ENCODE results near the gene RNF123. TPM values are rescaled to one million over a fixed set of nuclear protein-coding genes. Genes with fewer than 3 reads are reported as not detected.
A peak's percentile ranks its signal among the peaks of the same experiment; 100 is the strongest.

Gene RNF123
- total RNA-seq, 6 experiments from 2014 or later: 32.4 to 48.3 (median 39.9) TPM

DNA sequence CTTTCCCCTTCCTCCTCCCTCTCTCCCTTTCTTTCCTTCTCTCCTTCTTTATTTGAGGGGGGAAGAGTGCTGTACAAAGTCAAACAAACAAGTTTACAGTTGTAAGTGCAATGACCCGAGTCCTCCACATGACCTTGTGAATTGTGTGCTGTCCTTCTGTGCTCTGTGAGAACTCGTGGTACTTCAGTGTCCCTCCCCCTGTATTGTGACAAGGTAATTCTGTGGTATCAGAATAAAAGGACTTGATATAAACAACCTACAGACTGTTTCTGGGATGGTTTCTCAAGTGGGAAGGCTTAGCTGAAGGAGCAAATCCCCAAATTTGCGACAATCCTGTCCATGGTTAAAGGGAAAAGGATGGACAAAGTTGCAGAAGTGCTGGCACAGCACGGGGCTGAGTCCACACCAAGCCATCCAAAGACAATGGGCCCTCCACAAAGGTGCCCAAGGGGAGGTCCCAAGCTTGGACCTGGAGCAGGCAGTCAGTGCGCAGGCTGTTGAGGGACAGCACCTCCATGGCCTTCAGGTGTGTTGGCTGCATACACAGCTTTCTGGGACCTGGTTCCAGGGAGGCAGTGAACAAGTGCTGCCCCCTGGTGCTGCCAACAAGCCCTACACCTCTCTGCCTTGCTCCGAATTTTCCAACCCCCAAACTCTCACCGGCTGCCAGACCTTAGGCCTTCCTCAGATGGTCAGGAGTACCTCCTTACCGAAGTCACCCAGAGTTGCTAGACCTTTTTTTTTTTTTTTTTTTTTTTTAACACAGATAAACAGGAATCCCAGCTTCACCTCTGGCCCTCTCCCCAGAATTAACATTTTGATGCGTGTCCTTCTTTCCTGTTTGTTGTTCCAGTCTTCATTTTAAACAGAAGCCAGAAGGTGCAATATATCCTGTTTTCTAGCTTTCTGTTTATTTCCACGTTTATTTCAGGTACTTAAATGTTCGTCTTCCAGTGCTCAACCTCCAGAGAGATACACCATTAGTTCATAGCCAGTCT, 17.8 kb upstream of the RNF123 start:
- Histone ChIP-seq H3K4me1 (peaks cover 2 to 74% (median 29%) of the 10 kb centered on the region in 4 donors), H3K27ac (peak overlapping the region in 2 of 3 donors; percentile 87 to 92), H3K27me3 (no peaks in the 10 kb centered on the region), H3K4me3 (no peak overlapping the region), H3K36me3 (peaks cover 0 to 6% (median 2%) of the 10 kb centered on the region in 4 donors), H3K9me3 (no peaks in the 10 kb centered on the region)
- DNase-seq (peak; percentile 76 to 89 (median 86)), ATAC-seq (peak; percentile 46 to 60 (median 53))
- 17% methylated on average over 9 of the region's 11 CpGs for WGBS (ENCODE audit: insufficient coverage, low coverage, low lambda C conversion rate, missing lambda C conversion rate)
- TF ChIP-seq, protein P1, sequence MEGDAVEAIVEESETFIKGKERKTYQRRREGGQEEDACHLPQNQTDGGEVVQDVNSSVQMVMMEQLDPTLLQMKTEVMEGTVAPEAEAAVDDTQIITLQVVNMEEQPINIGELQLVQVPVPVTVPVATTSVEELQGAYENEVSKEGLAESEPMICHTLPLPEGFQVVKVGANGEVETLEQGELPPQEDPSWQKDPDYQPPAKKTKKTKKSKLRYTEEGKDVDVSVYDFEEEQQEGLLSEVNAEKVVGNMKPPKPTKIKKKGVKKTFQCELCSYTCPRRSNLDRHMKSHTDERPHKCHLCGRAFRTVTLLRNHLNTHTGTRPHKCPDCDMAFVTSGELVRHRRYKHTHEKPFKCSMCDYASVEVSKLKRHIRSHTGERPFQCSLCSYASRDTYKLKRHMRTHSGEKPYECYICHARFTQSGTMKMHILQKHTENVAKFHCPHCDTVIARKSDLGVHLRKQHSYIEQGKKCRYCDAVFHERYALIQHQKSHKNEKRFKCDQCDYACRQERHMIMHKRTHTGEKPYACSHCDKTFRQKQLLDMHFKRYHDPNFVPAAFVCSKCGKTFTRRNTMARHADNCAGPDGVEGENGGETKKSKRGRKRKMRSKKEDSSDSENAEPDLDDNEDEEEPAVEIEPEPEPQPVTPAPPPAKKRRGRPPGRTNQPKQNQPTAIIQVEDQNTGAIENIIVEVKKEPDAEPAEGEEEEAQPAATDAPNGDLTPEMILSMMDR (IDR thresholded peaks at IDR 0.05): peak; percentile 86 to 90 (median 86)
- TF ChIP-seq POLR2A (IDR thresholded peaks at IDR 0.05): no peak
- intact Hi-C loops (cut with DNase I): loop anchor here in 1 of 2 donors (5.0 kb wide), 1 partner anchor 129 kb away; no protein-coding TSS in a partner anchor

DNA sequence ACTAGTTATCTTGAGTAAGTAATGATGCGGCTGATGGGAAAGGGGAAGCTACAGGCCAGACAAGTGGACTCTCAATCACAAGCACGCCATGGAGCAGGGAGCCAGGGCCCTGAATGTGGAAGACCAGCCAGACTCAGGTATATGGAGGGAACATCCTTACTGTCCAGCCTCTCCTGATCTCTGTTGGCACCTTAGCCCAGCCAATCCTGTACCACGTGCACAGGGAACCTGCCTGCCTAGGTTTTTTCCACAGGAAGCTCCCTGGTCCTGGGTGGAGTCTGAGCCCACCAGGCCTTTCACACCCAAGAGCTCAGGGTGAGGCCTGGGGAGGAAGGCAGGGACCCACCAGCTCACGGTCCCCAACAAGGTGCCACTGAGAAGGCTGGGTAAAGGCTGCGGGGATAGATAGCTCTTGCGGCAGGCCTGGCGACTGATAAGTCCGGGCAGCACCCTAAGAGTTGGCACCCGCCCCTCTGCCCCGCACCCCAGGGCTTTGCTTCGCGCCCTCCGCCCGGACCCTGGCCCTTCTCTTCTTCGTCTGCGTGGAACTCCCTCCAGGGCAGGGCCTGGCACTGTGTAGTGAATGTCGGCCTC, 16.1 kb upstream of the RNF123 start:
- 0% methylated on average over 1 of the region's 17 CpGs for WGBS (ENCODE audit: insufficient coverage, low coverage, low lambda C conversion rate, missing lambda C conversion rate)
- Histone ChIP-seq H3K27ac (peak overlapping the region; percentile 77 to 90 (median 86)), H3K4me1 (peaks cover 2 to 58% (median 22%) of the 10 kb centered on the region in 4 donors), H3K9me3 (no peaks in the 10 kb centered on the region), H3K36me3 (peaks cover 0 to 20% (median 9%) of the 10 kb centered on the region in 4 donors), H3K27me3 (no peaks in the 10 kb centered on the region), H3K4me3 (peak overlapping the region; percentile 75 to 86 (median 84))
- ATAC-seq: peak; percentile 0 to 7 (median 0)
- no peak for TF ChIP-seq POLR2A (IDR thresholded peaks at IDR 0.05)
- DNase-seq: no peak
- intact Hi-C loops (cut with DNase I): loop anchor here in 1 of 2 donors (5.0 kb wide), 1 partner anchor 131 kb away; no protein-coding TSS in a partner anchor

DNA sequence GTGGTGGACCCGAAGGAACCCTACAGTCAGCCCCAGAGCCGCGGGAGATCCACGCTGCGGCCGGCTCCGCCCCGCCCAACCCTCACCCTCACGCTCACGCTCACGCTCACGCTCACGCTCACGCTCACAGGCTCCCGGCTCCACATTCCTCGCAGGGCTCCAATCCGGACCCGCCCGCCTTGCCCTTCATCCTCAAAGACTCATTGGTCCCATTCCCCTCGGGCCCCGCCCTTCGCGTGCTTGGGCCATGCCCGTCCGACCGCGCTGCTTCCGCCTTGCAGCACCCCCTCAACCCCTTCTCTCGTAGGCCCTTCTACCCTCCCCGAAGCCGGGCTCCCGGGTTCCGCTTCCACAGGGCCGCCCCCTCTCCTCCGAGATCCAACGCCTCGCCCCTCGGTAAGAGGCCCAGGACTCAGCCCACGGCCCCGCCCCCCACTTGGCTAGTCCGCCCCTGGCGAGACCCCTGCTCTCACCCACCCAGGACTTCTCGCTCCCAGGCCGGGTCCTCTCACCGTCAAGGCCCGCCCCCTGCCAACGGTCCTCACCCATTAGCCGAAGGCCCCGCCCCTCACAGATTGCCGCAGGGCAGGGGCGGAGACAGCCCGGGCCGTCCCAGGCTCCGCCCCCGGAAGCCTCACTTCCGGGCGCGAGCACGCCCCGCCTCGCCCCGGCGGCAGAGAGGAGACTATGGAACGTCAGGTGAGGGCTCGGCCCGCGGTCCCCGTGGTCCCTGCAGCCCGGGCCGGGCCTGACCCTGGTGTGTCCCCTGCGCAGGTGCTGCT, 15.5 kb upstream of the RNF123 start, which contains the start of gene APEH:
APEH (plus strand) TSS at position 637 of the 782 bp plus-strand sequence; CDS start at position 688, 51 bp downstream.
- ATAC-seq: peak; percentile 79 to 87 (median 82)
- DNase-seq: peak; percentile 98 to 99 (median 99)
- peaks cover 2 to 51% (median 18%) of the 10 kb centered on the region in 4 donors for H3K4me1 ChIP-seq
- H3K27me3 ChIP-seq: no peaks in the 10 kb centered on the region
- no peaks in the 10 kb centered on the region for H3K9me3 ChIP-seq
- intact Hi-C loops (cut with DNase I): loop anchor here in 1 of 2 donors (5.0 kb wide), 1 partner anchor 132 kb away; no protein-coding TSS in a partner anchor
- 0% methylated on average over 25 of the region's 71 CpGs for WGBS (ENCODE audit: insufficient coverage, low coverage, low lambda C conversion rate, missing lambda C conversion rate)
- TF ChIP-seq POLR2A (IDR thresholded peaks at IDR 0.05): peak; percentile 77
- TF ChIP-seq, protein P1 (IDR thresholded peaks at IDR 0.05): no peak
- H3K4me3 ChIP-seq: peak within 1 kb of the TSS; percentile 75 to 86 (median 84)
- peak within 1 kb of the TSS; percentile 77 to 90 (median 86) for H3K27ac ChIP-seq
- H3K36me3 ChIP-seq: peaks cover 0 to 27% (median 11%) of the 10 kb centered on the region in 4 donors

DNA sequence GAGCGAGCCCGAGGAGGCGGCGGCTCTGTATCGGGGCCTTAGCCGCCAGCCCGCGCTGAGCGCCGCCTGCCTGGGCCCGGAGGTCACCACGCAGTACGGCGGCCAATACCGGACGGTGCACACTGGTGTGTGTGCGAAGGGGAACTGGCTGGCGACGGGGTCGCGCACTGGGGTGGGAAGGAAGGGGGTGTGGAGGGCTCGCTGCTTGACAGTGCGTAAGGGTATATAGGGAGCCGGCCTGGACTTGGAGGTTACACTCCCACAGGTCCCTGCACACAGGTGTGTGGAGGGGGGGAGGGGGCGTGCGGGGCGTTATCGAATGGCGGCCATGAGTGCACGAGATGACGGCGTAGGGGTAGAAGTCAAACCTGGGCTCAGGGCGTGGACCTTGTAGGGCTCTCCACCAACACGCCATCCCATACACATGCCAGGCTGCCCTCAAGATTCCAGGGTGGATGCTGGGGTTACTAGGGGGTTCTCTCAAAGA, 14.8 kb upstream of the RNF123 start:
- H3K27ac ChIP-seq: peak overlapping the region; percentile 16 to 90 (median 86)
- H3K9me3 ChIP-seq: no peaks in the 10 kb centered on the region
- DNase-seq (peak in 1 of 3 donors; percentile 64), ATAC-seq (peak in 3 of 4 donors; percentile 0 to 1 (median 0))
- H3K36me3 ChIP-seq: peaks cover 0 to 33% (median 14%) of the 10 kb centered on the region in 4 donors
- no peaks in the 10 kb centered on the region for H3K27me3 ChIP-seq
- under 1% methylated on average over 26 of the region's 34 CpGs for WGBS (ENCODE audit: insufficient coverage, low coverage, low lambda C conversion rate, missing lambda C conversion rate)
- TF ChIP-seq, protein P1 (IDR thresholded peaks at IDR 0.05): no peak
- peaks cover 0 to 45% (median 15%) of the 10 kb centered on the region in 4 donors for H3K4me1 ChIP-seq
- peak overlapping the region; percentile 75 to 86 (median 84) for H3K4me3 ChIP-seq
- intact Hi-C loops (cut with DNase I): loop anchor here in 1 of 2 donors (5.0 kb wide), 1 partner anchor 132 kb away; no protein-coding TSS in a partner anchor

All from right lobe of liver (tissue), 6 donors.